ENCODE data around the gene MBTD1. TPM values are rescaled to one million over a fixed set of nuclear protein-coding genes. Genes with fewer than 3 reads are reported as not detected.

The MBTD1 gene
- total and polyA plus RNA-seq, 9 of the 15 experiments (the other 6 are each of a cell fraction or from before 2014, with no cell fraction given) = 2.1 to 26.3 (median 13.3) TPM

DNA sequence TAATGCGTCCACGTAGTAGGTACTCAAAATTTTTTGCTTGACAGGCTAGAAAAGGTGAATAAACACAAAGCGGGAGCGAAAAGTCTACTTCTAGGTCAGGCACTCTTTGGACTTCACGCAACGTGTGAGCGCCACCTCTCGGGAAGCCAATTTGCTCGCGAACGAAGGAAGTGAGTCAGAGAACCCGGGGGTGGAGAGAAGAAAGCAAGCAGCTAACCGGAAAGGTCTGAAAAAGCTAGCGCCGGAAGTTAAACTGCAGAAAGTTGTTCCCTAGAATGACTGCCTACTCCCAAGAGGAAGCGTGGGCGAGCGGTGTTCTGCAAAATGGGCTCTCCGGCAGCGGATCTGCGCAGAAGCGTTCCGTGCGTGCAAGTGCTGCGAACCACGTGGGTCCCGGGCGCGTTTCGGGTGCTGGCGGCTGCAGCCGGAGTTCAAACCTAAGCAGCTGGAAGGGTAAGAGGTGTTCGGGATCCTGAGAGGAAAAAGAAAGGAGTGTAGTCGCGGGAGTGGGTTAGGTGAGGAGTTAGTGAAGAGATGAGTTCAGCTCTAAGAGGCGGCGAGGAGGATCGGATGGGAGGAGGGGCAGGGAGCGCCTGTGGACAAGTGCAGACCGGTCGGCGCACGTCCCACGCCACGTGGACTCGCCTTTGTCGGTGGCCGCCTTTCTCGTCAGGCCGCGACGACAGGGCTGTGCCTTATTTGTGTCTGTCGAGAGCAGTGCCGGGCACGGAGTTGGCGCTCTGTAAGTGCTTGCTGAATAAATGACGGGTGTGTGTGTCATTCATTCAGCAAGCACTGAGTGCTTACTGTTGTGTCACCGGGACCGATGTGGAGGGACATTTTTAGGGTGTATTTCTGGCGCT is 106.4 kb downstream of the MBTD1 start, which contains the start of gene NME1 (continued):
- TF ChIP-seq GTF3C2 (IDR thresholded peaks at IDR 0.05; ENCODE audit: borderline replicate concordance, extremely low read depth, insufficient read length) = no peak
- TF ChIP-seq ELF4 (CRISPR knock-in tag; IDR thresholded peaks at IDR 0.05) = 0 out of 2 replicates have a peak, but pooled peaks have one; percentile 29
- peak; percentile 99 for TF ChIP-seq SAP30 (IDR thresholded peaks at IDR 0.05; ENCODE audit: borderline replicate concordance, insufficient read depth, low read depth, low read length, poor library complexity, severe bottlenecking)
- peak; percentile 91 for TF ChIP-seq ETV5 (CRISPR knock-in tag; IDR thresholded peaks at IDR 0.05; ENCODE audit: low read depth)
- peak; percentile 51 for TF ChIP-seq CHD1 (IDR thresholded peaks at IDR 0.05; ENCODE audit: low read length)
- no peak for TF ChIP-seq TEAD2 (tag; IDR thresholded peaks at IDR 0.05)
- peak; percentile 79 for TF ChIP-seq EP300 (IDR thresholded peaks at IDR 0.05; ENCODE audit: low read length)
- TF ChIP-seq, protein P1, sequence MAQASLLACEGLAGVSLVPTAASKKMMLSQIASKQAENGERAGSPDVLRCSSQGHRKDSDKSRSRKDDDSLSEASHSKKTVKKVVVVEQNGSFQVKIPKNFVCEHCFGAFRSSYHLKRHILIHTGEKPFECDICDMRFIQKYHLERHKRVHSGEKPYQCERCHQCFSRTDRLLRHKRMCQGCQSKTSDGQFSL (CRISPR knock-in tag; IDR thresholded peaks at IDR 0.05) = peak; percentile 37; the same call in 1 of the 2 replicates
- TF ChIP-seq, protein P1 (tag; IDR thresholded peaks at IDR 0.05) = no peak
- TF ChIP-seq, protein P2, sequence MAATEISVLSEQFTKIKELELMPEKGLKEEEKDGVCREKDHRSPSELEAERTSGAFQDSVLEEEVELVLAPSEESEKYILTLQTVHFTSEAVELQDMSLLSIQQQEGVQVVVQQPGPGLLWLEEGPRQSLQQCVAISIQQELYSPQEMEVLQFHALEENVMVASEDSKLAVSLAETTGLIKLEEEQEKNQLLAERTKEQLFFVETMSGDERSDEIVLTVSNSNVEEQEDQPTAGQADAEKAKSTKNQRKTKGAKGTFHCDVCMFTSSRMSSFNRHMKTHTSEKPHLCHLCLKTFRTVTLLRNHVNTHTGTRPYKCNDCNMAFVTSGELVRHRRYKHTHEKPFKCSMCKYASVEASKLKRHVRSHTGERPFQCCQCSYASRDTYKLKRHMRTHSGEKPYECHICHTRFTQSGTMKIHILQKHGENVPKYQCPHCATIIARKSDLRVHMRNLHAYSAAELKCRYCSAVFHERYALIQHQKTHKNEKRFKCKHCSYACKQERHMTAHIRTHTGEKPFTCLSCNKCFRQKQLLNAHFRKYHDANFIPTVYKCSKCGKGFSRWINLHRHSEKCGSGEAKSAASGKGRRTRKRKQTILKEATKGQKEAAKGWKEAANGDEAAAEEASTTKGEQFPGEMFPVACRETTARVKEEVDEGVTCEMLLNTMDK (IDR thresholded peaks at IDR 0.05; ENCODE audit: borderline replicate concordance, insufficient read depth, low read depth, low read length, poor library complexity, severe bottlenecking) = peak; percentile 37
- peak; percentile 100 for TF ChIP-seq MAX (CRISPR knock-in tag; IDR thresholded peaks at IDR 0.05)
- peak; percentile 88; the same call in 1 of the 2 replicates for TF ChIP-seq RB1 (IDR thresholded peaks at IDR 0.05; ENCODE audit: low read depth)
- TF ChIP-seq STAT5B (CRISPR knock-in tag; IDR thresholded peaks at IDR 0.05) = no peak
- TF ChIP-seq E2F8 (IDR thresholded peaks at IDR 0.05; ENCODE audit: low read depth, partially characterized antibody) = peak; percentile 96
- TF ChIP-seq ZNF696 (CRISPR knock-in tag; conservative IDR thresholded peaks at IDR 0.05) = no peak
- peak; percentile 96; the same call in 1 of the 2 replicates for TF ChIP-seq NR1H2 (CRISPR knock-in tag; IDR thresholded peaks at IDR 0.05)
- peak; percentile 84; the same call in 1 of the 2 replicates for TF ChIP-seq ZNF766 (CRISPR knock-in tag; conservative IDR thresholded peaks at IDR 0.05)
